HUES6 (cell line): ENCODE data around the gene WBP1L.
A peak's percentile ranks its signal among the peaks of the same experiment; 100 is the strongest.
"Not testable (repeated sequence)": the region's sequence is repeated elsewhere in the genome, so short reads cannot be mapped to it uniquely, and the experiment has no call there.

Source experiments
- H3K27ac ChIP-seq: 2 replicates; pipeline ENCODE4 v1.7.0; 2013; ENCODE audit warnings: low read depth, mild to moderate bottlenecking, low read length, inconsistent platforms
- H3K27me3 ChIP-seq: 2 replicates; pipeline ENCODE4 v1.6.1; 2013; ENCODE audit warnings: low read length; ENCODE audit not compliant: control insufficient read depth, insufficient read depth
- H3K36me3 ChIP-seq: 2 replicates; pipeline ENCODE4 v1.6.1; 2013; ENCODE audit warnings: low read length; ENCODE audit not compliant: control insufficient read depth, insufficient read depth
- H3K4me1 ChIP-seq: 2 replicates; pipeline ENCODE4 v1.6.1; 2013; ENCODE audit warnings: low read length; ENCODE audit not compliant: control insufficient read depth, insufficient read depth
- H3K4me3 ChIP-seq: 2 replicates; pipeline ENCODE4 v1.5.1; 2013; ENCODE audit warnings: low read depth, low read length
- H3K9ac ChIP-seq: one replicate; pipeline ENCODE4 v1.6.1; 2013; ENCODE audit warnings: mild to moderate bottlenecking, low read length
- H3K9me3 ChIP-seq: 2 replicates; pipeline ENCODE4 v1.6.1; 2013; ENCODE audit warnings: low read depth, low read length; ENCODE audit not compliant: control insufficient read depth, insufficient read depth

WBP1L gene

GRCh38 chr10:102814453-102814871 lies 70.7 kb downstream of the WBP1L start:
- H3K27me3 ChIP-seq: no peaks in the 10 kb centered on the region
- peaks cover 31% of the 10 kb centered on the region for H3K4me1 ChIP-seq
- H3K36me3 ChIP-seq: peaks cover 35% of the 10 kb centered on the region
- no peak overlapping the region for H3K9ac ChIP-seq
- H3K4me3 ChIP-seq: no peak overlapping the region
- H3K27ac ChIP-seq: no peak overlapping the region
- H3K9me3 ChIP-seq: no peaks in the 10 kb centered on the region

GRCh38 chr10:102814873-102815661 lies 71.3 kb downstream of the WBP1L start:
- Histone ChIP-seq H3K9me3 (no peaks in the 10 kb centered on the region), H3K4me3 (no peak overlapping the region), H3K27ac (peak overlapping the region; percentile 44; the same call in 1 of the 2 replicates), H3K4me1 (peaks cover 31% of the 10 kb centered on the region), H3K9ac (no peak overlapping the region), H3K27me3 (no peaks in the 10 kb centered on the region), H3K36me3 (peaks cover 29% of the 10 kb centered on the region)

- H3K27ac ChIP-seq: peak overlapping the region; percentile 50
- no peaks in the 10 kb centered on the region for H3K27me3 ChIP-seq
- H3K4me1 ChIP-seq: peaks cover 31% of the 10 kb centered on the region
- H3K9ac ChIP-seq: no peak overlapping the region
- H3K36me3 ChIP-seq: peaks cover 28% of the 10 kb centered on the region
- H3K4me3 ChIP-seq: no peak overlapping the region
- no peaks in the 10 kb centered on the region for H3K9me3 ChIP-seq
Observed at GRCh38 chr10:102815790-102816549, 72.2 kb downstream of the WBP1L start.

- Histone ChIP-seq H3K36me3 (peaks cover 19% of the 10 kb centered on the region), H3K9ac (no peak overlapping the region), H3K4me3 (no peak overlapping the region), H3K27me3 (no peaks in the 10 kb centered on the region), H3K27ac (no peak overlapping the region), H3K9me3 (no peaks in the 10 kb centered on the region), H3K4me1 (peaks cover 27% of the 10 kb centered on the region)
Observed at GRCh38 chr10:102817175-102817574, 73.4 kb downstream of the WBP1L start.

GRCh38 chr10:102819054-102819453 lies 75.3 kb downstream of the WBP1L start:
- H3K27ac ChIP-seq: no peak overlapping the region
- H3K4me3 ChIP-seq: no peak overlapping the region
- H3K4me1 ChIP-seq: peaks cover 20% of the 10 kb centered on the region
- H3K9ac ChIP-seq: no peak overlapping the region
- peaks cover 1% of the 10 kb centered on the region; the same call in 1 of the 2 replicates for H3K36me3 ChIP-seq
- H3K27me3 ChIP-seq: no peaks in the 10 kb centered on the region
- no peaks in the 10 kb centered on the region for H3K9me3 ChIP-seq

GRCh38 chr10:102820008-102820407 lies 76.3 kb downstream of the WBP1L start:
- not testable (repeated sequence) for H3K36me3 ChIP-seq, H3K4me3 ChIP-seq, H3K27me3 ChIP-seq, H3K9ac ChIP-seq, H3K9me3 ChIP-seq, H3K27ac ChIP-seq
- H3K4me1 ChIP-seq: peaks cover 14% of the 10 kb centered on the region

- H3K9me3 ChIP-seq: peaks cover 8% of the 10 kb centered on the region; the same call in 1 of the 2 replicates
- no peak overlapping the region for H3K27ac ChIP-seq
- no peaks in the 10 kb centered on the region for H3K36me3 ChIP-seq
- no peaks in the 10 kb centered on the region for H3K4me1 ChIP-seq
- H3K27me3 ChIP-seq: no peaks in the 10 kb centered on the region
- no peak overlapping the region for H3K9ac ChIP-seq
- no peak overlapping the region for H3K4me3 ChIP-seq
Observed at GRCh38 chr10:102822222-102822621, 78.5 kb downstream of the WBP1L start.

- H3K9me3 ChIP-seq: peaks cover 8% of the 10 kb centered on the region; the same call in 1 of the 2 replicates
- H3K36me3 ChIP-seq: no peaks in the 10 kb centered on the region
- no peaks in the 10 kb centered on the region for H3K27me3 ChIP-seq
- H3K9ac ChIP-seq: no peak overlapping the region
- no peak overlapping the region for H3K27ac ChIP-seq
- H3K4me1 ChIP-seq: no peaks in the 10 kb centered on the region
- H3K4me3 ChIP-seq: no peak overlapping the region
Observed at GRCh38 chr10:102824664-102825063, 80.9 kb downstream of the WBP1L start.

- H3K4me1 ChIP-seq: no peaks in the 10 kb centered on the region
- H3K9ac ChIP-seq: no peak overlapping the region
- no peaks in the 10 kb centered on the region for H3K36me3 ChIP-seq
- no peaks in the 10 kb centered on the region for H3K27me3 ChIP-seq
- peaks cover 8% of the 10 kb centered on the region; the same call in 1 of the 2 replicates for H3K9me3 ChIP-seq
- H3K27ac ChIP-seq: no peak overlapping the region
- no peak overlapping the region for H3K4me3 ChIP-seq
Observed at GRCh38 chr10:102826148-102826796, 82.5 kb downstream of the WBP1L start.

GRCh38 chr10:102827597-102827975 lies 83.8 kb downstream of the WBP1L start:
- no peak overlapping the region for H3K9ac ChIP-seq
- H3K4me1 ChIP-seq: no peaks in the 10 kb centered on the region
- H3K36me3 ChIP-seq: no peaks in the 10 kb centered on the region
- H3K4me3 ChIP-seq: no peak overlapping the region
- H3K9me3 ChIP-seq: peaks cover 8% of the 10 kb centered on the region; the same call in 1 of the 2 replicates
- H3K27me3 ChIP-seq: no peaks in the 10 kb centered on the region
- H3K27ac ChIP-seq: no peak overlapping the region
